WI38 (cell line): ENCODE results near the gene KIFC1.

ENCODE experiments used
- H3K4me3 ChIP-seq: 2 replicates; pipeline ENCODE4 v1.5.1; 2011; ENCODE audit warnings: low read depth, mild to moderate bottlenecking, control low read depth, low read length
- CTCF ChIP-seq: IDR thresholded peaks from 2 replicates; pipeline ENCODE4 v1.5.1; 2012; ENCODE audit warnings: low read depth, mild to moderate bottlenecking, control low read depth, low read length

Gene KIFC1

GRCh38 chr6:33433544-33434191 lies 42.0 kb downstream of the KIFC1 start:
- no peak overlapping the region for H3K4me3 ChIP-seq
- TF ChIP-seq CTCF, result no peak

- TF ChIP-seq CTCF, result no peak
- H3K4me3 ChIP-seq, result no peak overlapping the region
Observed at GRCh38 chr6:33434961-33435360, 43.3 kb downstream of the KIFC1 start.

GRCh38 chr6:33437666-33438065 lies 46.0 kb downstream of the KIFC1 start:
- TF ChIP-seq CTCF, result no peak
- H3K4me3 ChIP-seq, result no peak overlapping the region

- H3K4me3 ChIP-seq, result no peak overlapping the region
- TF ChIP-seq CTCF, result no peak
Observed at GRCh38 chr6:33438978-33439594, 47.5 kb downstream of the KIFC1 start.

- TF ChIP-seq CTCF, result no peak
- no peak overlapping the region for H3K4me3 ChIP-seq
Observed at GRCh38 chr6:33439956-33440648, 48.5 kb downstream of the KIFC1 start.

GRCh38 chr6:33440649-33441309 lies 49.2 kb downstream of the KIFC1 start:
- no peak overlapping the region for H3K4me3 ChIP-seq
- TF ChIP-seq CTCF, result no peak
